Liver (tissue), 3 donors: ENCODE data around the gene DISC1.

ENCODE experiments used
- EGR1 ChIP-seq, 2 donors: IDR thresholded peaks; 2 replicates each; pipeline ENCODE4 v1.6.1; 2016 to 2018; ENCODE audit warnings: antibody characterized with exemption in 2 of 2, low read depth in 2 of 2
- FOXA1 ChIP-seq: IDR thresholded peaks from 2 replicates; pipeline ENCODE4 v1.6.1; 2016; ENCODE audit warnings: antibody characterized with exemption
- JUND ChIP-seq, 2 donors: IDR thresholded peaks; 2 replicates each; pipeline ENCODE4 v1.6.1; 2016; ENCODE audit warnings: antibody characterized with exemption in 2 of 2
- TAF1 ChIP-seq: conservative IDR thresholded peaks from 2 replicates; pipeline ENCODE4 v1.6.1; 2016; ENCODE audit warnings: antibody characterized with exemption, mild to moderate bottlenecking
- TF ChIP-seq, protein P1 (sequence below): IDR thresholded peaks from 2 replicates; pipeline ENCODE4 v1.6.1; 2016; ENCODE audit warnings: antibody characterized with exemption
- TF ChIP-seq, protein P2 (sequence below): fragments of 150-350 bp; IDR thresholded peaks from 2 replicates; pipeline ENCODE4 v1.5.1; 2017; ENCODE audit warnings: improper control_type of control experiment, low read depth, low read length; ENCODE audit not compliant: missing input control
- donor health status: healthy.
- donor health status: healthy.

DNA sequence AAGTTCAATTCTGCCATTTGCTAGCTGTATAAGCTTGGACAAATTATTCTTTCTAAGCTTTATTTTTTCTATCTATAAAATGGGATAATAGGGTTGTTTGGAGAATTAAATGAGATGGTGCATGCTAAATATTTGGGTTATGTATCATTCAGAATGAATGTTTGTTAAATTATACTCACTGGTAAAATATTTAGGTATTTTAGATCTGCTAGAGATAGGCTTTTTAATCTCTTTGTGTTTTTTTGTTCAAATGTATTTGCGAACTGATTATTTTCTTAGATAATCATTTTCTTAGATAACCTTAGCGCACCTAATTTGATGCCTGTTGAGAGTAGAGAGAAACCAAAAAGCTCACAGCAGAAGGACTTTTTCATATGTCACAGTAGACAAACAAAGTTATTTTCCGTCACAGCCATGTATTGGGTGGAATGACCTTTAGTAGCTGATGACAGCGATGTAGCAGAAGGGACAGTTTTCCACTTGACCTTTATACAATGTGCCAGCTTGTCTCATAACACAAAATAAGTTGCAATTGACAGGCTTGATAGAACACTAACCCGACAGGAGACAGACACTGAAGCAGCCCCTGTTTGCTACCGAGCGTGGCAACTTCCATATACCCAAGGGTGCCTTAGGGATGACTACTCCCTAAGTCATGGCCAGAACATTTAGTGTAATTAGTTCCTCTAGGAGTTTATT, 93.0 kb downstream of the DISC1 start:
- TF ChIP-seq, protein P1, sequence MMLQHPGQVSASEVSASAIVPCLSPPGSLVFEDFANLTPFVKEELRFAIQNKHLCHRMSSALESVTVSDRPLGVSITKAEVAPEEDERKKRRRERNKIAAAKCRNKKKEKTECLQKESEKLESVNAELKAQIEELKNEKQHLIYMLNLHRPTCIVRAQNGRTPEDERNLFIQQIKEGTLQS = no peak
- TF ChIP-seq, protein P2, sequence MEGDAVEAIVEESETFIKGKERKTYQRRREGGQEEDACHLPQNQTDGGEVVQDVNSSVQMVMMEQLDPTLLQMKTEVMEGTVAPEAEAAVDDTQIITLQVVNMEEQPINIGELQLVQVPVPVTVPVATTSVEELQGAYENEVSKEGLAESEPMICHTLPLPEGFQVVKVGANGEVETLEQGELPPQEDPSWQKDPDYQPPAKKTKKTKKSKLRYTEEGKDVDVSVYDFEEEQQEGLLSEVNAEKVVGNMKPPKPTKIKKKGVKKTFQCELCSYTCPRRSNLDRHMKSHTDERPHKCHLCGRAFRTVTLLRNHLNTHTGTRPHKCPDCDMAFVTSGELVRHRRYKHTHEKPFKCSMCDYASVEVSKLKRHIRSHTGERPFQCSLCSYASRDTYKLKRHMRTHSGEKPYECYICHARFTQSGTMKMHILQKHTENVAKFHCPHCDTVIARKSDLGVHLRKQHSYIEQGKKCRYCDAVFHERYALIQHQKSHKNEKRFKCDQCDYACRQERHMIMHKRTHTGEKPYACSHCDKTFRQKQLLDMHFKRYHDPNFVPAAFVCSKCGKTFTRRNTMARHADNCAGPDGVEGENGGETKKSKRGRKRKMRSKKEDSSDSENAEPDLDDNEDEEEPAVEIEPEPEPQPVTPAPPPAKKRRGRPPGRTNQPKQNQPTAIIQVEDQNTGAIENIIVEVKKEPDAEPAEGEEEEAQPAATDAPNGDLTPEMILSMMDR = no peak
- TF ChIP-seq FOXA1 (no peak), JUND (IDR thresholded peaks at IDR 0.05) (no peak), TAF1 (no peak), EGR1 (IDR thresholded peaks at IDR 0.05; ENCODE audit: low read depth in 2 of 2) (no peak)
